ENCODE measurements around the gene ASB18. TPM values are rescaled to one million over a fixed set of nuclear protein-coding genes. Genes with fewer than 3 reads are reported as not detected.

Gene ASB18
- polyA plus RNA-seq, 3 donors = not detected

DNA sequence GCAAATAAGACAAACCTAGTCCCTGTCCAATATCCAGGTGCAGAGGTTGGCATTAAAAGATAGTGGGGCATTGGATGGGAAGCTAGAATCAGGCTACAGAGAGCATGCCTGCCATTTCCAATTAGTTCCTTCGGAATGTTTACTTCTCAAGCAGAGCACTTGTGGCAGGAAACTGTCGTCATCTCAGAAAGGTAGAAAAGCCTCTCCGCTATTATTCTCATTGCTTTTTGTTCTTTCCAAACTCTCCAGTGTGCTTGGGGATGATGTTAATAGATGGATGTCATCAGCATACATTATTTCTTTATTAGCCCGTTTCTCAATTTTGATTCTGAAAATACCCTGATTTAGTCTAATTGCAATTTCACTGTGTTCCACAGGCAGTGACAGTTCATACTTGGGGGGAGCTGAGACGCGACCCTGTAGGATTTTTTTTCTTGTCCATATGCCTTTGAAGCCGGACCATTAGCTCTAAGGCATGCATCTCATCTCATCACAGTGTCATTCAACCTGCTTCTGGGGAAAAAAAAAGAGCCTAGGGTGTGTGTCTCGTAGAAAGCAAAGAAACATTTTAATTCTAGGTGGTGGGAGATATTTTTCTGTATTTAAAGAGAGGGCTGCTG lies 7.7 kb downstream of the ASB18 start:
- TF ChIP-seq CTCF (IDR thresholded peaks at IDR 0.05) = no peak
- Histone ChIP-seq H3K4me2 (replicated peaks; ENCODE audit: extremely low read depth, low read length, poor library complexity, severe bottlenecking) (no peak overlapping the region), H3K79me2 (ENCODE audit: insufficient read depth, low read length) (no peaks in the 10 kb centered on the region), H3K36me3 (replicated peaks in 1 of 2; ENCODE audit: control insufficient read depth in 1 of 2, insufficient read depth in 2 of 2, low read length in 2 of 2) (no peaks in the 10 kb centered on the region), H3K27me3 (ENCODE audit: control insufficient read depth in 2 of 2, insufficient read depth in 2 of 2, low read length in 2 of 2) (no peaks in the 10 kb centered on the region), H4K20me1 (ENCODE audit: insufficient read depth, low read length) (no peaks in the 10 kb centered on the region), H3K4me1 (ENCODE audit: control insufficient read depth in 1 of 2, insufficient read depth in 2 of 2, low read length in 2 of 2) (no peaks in the 10 kb centered on the region), H2AFZ (ENCODE audit: insufficient read depth, low read depth, low read length, poor library complexity, severe bottlenecking) (no peak overlapping the region), H3K9ac (ENCODE audit: insufficient read depth, low read length, poor library complexity, severe bottlenecking) (no peak overlapping the region), H3K4me3 (replicated peaks in 1 of 3; ENCODE audit: low read depth in 2 of 3, low read length in 3 of 3) (no peak overlapping the region), H3K27ac (ENCODE audit: low read depth in 1 of 2, low read length in 2 of 2) (no peak overlapping the region), H3K9me3 (replicated peaks in 1 of 2; ENCODE audit: control insufficient read depth in 1 of 2, insufficient read depth in 1 of 2, low read length in 2 of 2) (peaks cover under 1 to 3% of the 10 kb centered on the region in 2 donors)
- 90% methylated on average over 2 of the region's 8 CpGs for WGBS (ENCODE audit: insufficient coverage)
- Mint-ChIP-seq H3K4me1 (no peaks in the 10 kb centered on the region), H3K36me3 (no peaks in the 10 kb centered on the region), H3K4me3 (no peak overlapping the region), H3K9me3 (peaks cover 0 to 7% (median 2%) of the 10 kb centered on the region in 7 donors), H3K27ac (no peak overlapping the region), H3K27me3 (ENCODE audit: low read depth in 3 of 3) (peaks cover 7 to 14% (median 12%) of the 10 kb centered on the region in 3 donors)
- intact Hi-C loops (cut with micrococcal nuclease) = no loop called here
- no peak for DNase-seq

GRCh38 chr2:236254674-236255073 lies 9.5 kb downstream of the ASB18 start:
- Histone ChIP-seq H3K4me1 (ENCODE audit: control insufficient read depth in 1 of 2, insufficient read depth in 2 of 2, low read length in 2 of 2) (no peaks in the 10 kb centered on the region), H3K36me3 (replicated peaks in 1 of 2; ENCODE audit: control insufficient read depth in 1 of 2, insufficient read depth in 2 of 2, low read length in 2 of 2) (no peaks in the 10 kb centered on the region), H3K4me2 (replicated peaks; ENCODE audit: extremely low read depth, low read length, poor library complexity, severe bottlenecking) (no peak overlapping the region), H4K20me1 (ENCODE audit: insufficient read depth, low read length) (no peaks in the 10 kb centered on the region), H3K27me3 (ENCODE audit: control insufficient read depth in 2 of 2, insufficient read depth in 2 of 2, low read length in 2 of 2) (no peaks in the 10 kb centered on the region), H3K79me2 (ENCODE audit: insufficient read depth, low read length) (no peaks in the 10 kb centered on the region), H3K9me3 (replicated peaks in 1 of 2; ENCODE audit: control insufficient read depth in 1 of 2, insufficient read depth in 1 of 2, low read length in 2 of 2) (no peaks in the 10 kb centered on the region), H3K9ac (ENCODE audit: insufficient read depth, low read length, poor library complexity, severe bottlenecking) (no peak overlapping the region), H2AFZ (ENCODE audit: insufficient read depth, low read depth, low read length, poor library complexity, severe bottlenecking) (no peak overlapping the region), H3K27ac (ENCODE audit: low read depth in 1 of 2, low read length in 2 of 2) (no peak overlapping the region), H3K4me3 (replicated peaks in 1 of 3; ENCODE audit: low read depth in 2 of 3, low read length in 3 of 3) (no peak overlapping the region)
- H3K36me3 Mint-ChIP-seq = no peaks in the 10 kb centered on the region
- no peak for TF ChIP-seq CTCF (IDR thresholded peaks at IDR 0.05)
- peaks cover 11 to 13% (median 13%) of the 10 kb centered on the region in 3 donors for H3K27me3 Mint-ChIP-seq (ENCODE audit: low read depth in 3 of 3)
- H3K4me3 Mint-ChIP-seq = no peak overlapping the region
- intact Hi-C loops (cut with micrococcal nuclease) = no loop called here
- peak overlapping the region in 1 of 7 donors; percentile 26 for H3K27ac Mint-ChIP-seq
- H3K4me1 Mint-ChIP-seq = no peaks in the 10 kb centered on the region
- DNase-seq = no peak
- peaks cover 0 to 4% (median 0%) of the 10 kb centered on the region in 7 donors for H3K9me3 Mint-ChIP-seq
- WGBS (ENCODE audit: insufficient coverage) = 81% methylated on average over 10 of the region's 13 CpGs
